Measurements from ENCODE around the gene DSCAML1. TPM values are rescaled to one million over a fixed set of nuclear protein-coding genes. Genes with fewer than 3 reads are reported as not detected.

Gene DSCAML1
- total and polyA plus RNA-seq, 2 of the 8 experiments (the other 6 are each of a cell fraction or from before 2014, with no cell fraction given): 0.19 to 0.24 TPM

DNA sequence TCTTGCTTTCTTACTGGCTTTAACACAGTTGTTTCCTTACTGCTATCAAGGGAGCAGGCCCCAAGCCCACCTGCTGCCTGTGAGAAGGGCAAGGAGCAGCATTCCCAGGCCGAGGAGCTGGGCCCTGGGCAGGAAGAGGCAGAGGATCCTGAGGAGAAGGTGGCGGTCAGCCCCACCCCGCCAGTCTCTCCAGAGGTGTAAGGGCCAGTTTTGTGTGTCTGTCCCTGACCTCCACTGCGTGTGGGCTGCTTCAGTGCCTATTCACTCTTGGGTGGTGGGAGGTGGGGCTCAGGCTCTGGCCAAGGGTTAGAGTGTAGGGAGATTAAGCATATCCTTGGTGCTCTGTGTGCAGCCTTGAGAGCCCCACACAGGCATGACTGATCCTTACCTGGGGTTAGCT, 414.3 kb downstream of the DSCAML1 start (continued):
- TF ChIP-seq, protein P1, sequence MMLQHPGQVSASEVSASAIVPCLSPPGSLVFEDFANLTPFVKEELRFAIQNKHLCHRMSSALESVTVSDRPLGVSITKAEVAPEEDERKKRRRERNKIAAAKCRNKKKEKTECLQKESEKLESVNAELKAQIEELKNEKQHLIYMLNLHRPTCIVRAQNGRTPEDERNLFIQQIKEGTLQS (IDR thresholded peaks at IDR 0.05; ENCODE audit: insufficient read depth, low read depth, low read length): no peak
- TF ChIP-seq KDM5A (IDR thresholded peaks at IDR 0.05; ENCODE audit: low read length) (no peak), TAF1 (IDR thresholded peaks at IDR 0.05; ENCODE audit: low read depth, low read length) (no peak), YY1 (IDR thresholded peaks at IDR 0.05; ENCODE audit: low read depth, low read length) (no peak), RBBP5 (IDR thresholded peaks at IDR 0.05; ENCODE audit: borderline replicate concordance, low read depth, low read length) (no peak)

Measured in H1 (cell line).